ENCODE measurements around the gene PIGV. TPM values are rescaled to one million over a fixed set of nuclear protein-coding genes. Genes with fewer than 3 reads are reported as not detected.

The PIGV gene
- total and polyA plus RNA-seq, 8 donors, result 0.87 to 30.8 (median 7.0) TPM; not detected in 1

- Histone ChIP-seq H3K4me3 (no peak overlapping the region), H3K36me3 (peaks cover 15 to 44% (median 39%) of the 10 kb centered on the region in 4 donors), H3K27ac (no peak overlapping the region), H3K9me3 (no peaks in the 10 kb centered on the region), H3K27me3 (no peaks in the 10 kb centered on the region), H3K4me1 (peaks cover 17 to 50% (median 34%) of the 10 kb centered on the region in 4 donors)
- WGBS, 5 donors, result 66 to 85% (median 72%) methylated on average over 5 of the region's 5 CpGs
- DNase-seq, result no peak
- intact Hi-C loops (cut with DNase I; ENCODE audit: low total_unique reads), result loop anchor here (5.0 kb wide), 1 partner anchor 188 kb away; no protein-coding TSS in a partner anchor
- TF ChIP-seq POLR2AphosphoS5 (IDR thresholded peaks at IDR 0.05) (no peak), POLR2A (IDR thresholded peaks at IDR 0.05) (no peak), EP300 (IDR thresholded peaks at IDR 0.05) (no peak), CTCF (IDR thresholded peaks at IDR 0.05) (no peak)
Measured at GRCh38 chr1:26790551-26790953, 2.8 kb downstream of the PIGV start.

GRCh38 chr1:26791148-26791547 is 3.4 kb downstream of the PIGV start:
- TF ChIP-seq CTCF (IDR thresholded peaks at IDR 0.05), result no peak
- TF ChIP-seq POLR2AphosphoS5 (IDR thresholded peaks at IDR 0.05), result no peak
- no peak for TF ChIP-seq EP300 (IDR thresholded peaks at IDR 0.05)
- no peak for TF ChIP-seq POLR2A (IDR thresholded peaks at IDR 0.05)
- intact Hi-C loops (cut with DNase I; ENCODE audit: low total_unique reads), result loop anchor here (5.0 kb wide), 1 partner anchor 189 kb away; no protein-coding TSS in a partner anchor
- H3K36me3 ChIP-seq, result peaks cover 15 to 48% (median 43%) of the 10 kb centered on the region in 4 donors
- no peak overlapping the region for H3K27ac ChIP-seq
- H3K4me1 ChIP-seq, result peaks cover 11 to 44% (median 28%) of the 10 kb centered on the region in 4 donors
- no peak overlapping the region for H3K4me3 ChIP-seq
- no peaks in the 10 kb centered on the region for H3K27me3 ChIP-seq
- 61 to 74% (median 70%) methylated on average over 6 of the region's 6 CpGs for WGBS, 5 donors
- H3K9me3 ChIP-seq, result no peaks in the 10 kb centered on the region
- no peak for DNase-seq

- TF ChIP-seq POLR2AphosphoS5 (IDR thresholded peaks at IDR 0.05) (no peak), EP300 (IDR thresholded peaks at IDR 0.05) (no peak), POLR2A (IDR thresholded peaks at IDR 0.05) (no peak), CTCF (IDR thresholded peaks at IDR 0.05) (no peak)
- no peak for DNase-seq
- no peaks in the 10 kb centered on the region for H3K27me3 ChIP-seq
- no peak overlapping the region for H3K27ac ChIP-seq
- H3K4me1 ChIP-seq, result peaks cover 6 to 39% (median 23%) of the 10 kb centered on the region in 4 donors
- H3K36me3 ChIP-seq, result peaks cover 15 to 53% (median 46%) of the 10 kb centered on the region in 4 donors
- intact Hi-C loops (cut with DNase I; ENCODE audit: low total_unique reads), result loop anchor here (5.0 kb wide), 1 partner anchor 189 kb away; no protein-coding TSS in a partner anchor
- H3K9me3 ChIP-seq, result no peaks in the 10 kb centered on the region
- H3K4me3 ChIP-seq, result no peak overlapping the region
- 44 to 77% (median 54%) methylated on average over 3 of the region's 3 CpGs for WGBS, 5 donors
Measured at GRCh38 chr1:26791626-26792025, 3.9 kb downstream of the PIGV start.

- H3K4me3 ChIP-seq, result no peak overlapping the region
- peaks cover 0 to 34% (median 15%) of the 10 kb centered on the region in 4 donors for H3K4me1 ChIP-seq
- no peak for DNase-seq
- H3K36me3 ChIP-seq, result peaks cover 15 to 65% (median 54%) of the 10 kb centered on the region in 4 donors
- H3K9me3 ChIP-seq, result no peaks in the 10 kb centered on the region
- H3K27me3 ChIP-seq, result no peaks in the 10 kb centered on the region
- TF ChIP-seq EP300 (IDR thresholded peaks at IDR 0.05), result no peak
- no peak for TF ChIP-seq CTCF (IDR thresholded peaks at IDR 0.05)
- TF ChIP-seq POLR2A (IDR thresholded peaks at IDR 0.05), result no peak
- TF ChIP-seq POLR2AphosphoS5 (IDR thresholded peaks at IDR 0.05), result no peak
- no peak overlapping the region for H3K27ac ChIP-seq
- 89 to 98% (median 96%) methylated on average over 2 of the region's 2 CpGs for WGBS, 5 donors
- intact Hi-C loops (cut with DNase I; ENCODE audit: low total_unique reads), result loop anchor here (5.0 kb wide), 1 partner anchor 191 kb away; no protein-coding TSS in a partner anchor
Measured at GRCh38 chr1:26792924-26793323, 5.2 kb downstream of the PIGV start.

All from stomach (tissue), 9 donors.